HG02852 (cell line): ENCODE data around the gene TSPY10.
"Not testable (repeated sequence)": the region's sequence is repeated elsewhere in the genome, so short reads cannot be mapped to it uniquely, and the experiment has no call there.

Source experiments
- ATAC-seq: cut with Tn5 transposase; IDR thresholded peaks from one replicate; pipeline ENCODE4 v1.9.1; 2021; ENCODE audit warnings: mild to moderate bottlenecking, moderate library complexity; ENCODE audit not compliant: unreplicated experiment

The TSPY10 gene

DNA sequence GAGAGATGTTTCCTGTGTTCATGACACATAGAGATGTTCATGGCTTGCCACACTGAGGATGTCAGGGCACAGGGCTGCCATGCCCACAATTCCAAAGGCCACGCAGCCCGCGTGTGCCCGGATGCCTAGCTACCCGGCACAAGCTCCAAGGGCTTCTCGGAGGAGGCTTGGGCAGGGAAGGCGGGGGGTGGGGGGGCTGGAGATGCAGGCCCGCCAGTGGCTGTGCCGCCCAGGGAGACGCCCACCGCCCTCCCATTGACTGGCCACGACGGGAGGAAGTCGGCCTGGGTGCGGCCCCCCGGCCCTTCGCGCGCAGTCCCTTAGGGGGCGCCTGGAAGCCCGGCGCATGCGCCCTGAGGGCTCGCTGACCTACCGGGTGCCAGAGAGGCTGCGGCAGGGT, at the start of gene TSPY10:
Gene TSPY10 (plus strand): TSS at position 301 of the 400 bp plus-strand sequence. CDS start 46 bp downstream, at position 347.
- ATAC-seq: not testable (repeated sequence)

- ATAC-seq: not testable (repeated sequence)
Measured at GRCh38 chrY:9486967-9487366, 40.7 kb upstream of the TSPY10 start, which contains the start of gene TSPY9. Gene TSPY9, plus strand, starts transcription at chrY:9487267. Its CDS starts 46 bp downstream, at chrY:9487313.

GRCh38 chrY:9504396-9504795, 23.3 kb upstream of the TSPY10 start:
- not testable (repeated sequence) for ATAC-seq

DNA sequence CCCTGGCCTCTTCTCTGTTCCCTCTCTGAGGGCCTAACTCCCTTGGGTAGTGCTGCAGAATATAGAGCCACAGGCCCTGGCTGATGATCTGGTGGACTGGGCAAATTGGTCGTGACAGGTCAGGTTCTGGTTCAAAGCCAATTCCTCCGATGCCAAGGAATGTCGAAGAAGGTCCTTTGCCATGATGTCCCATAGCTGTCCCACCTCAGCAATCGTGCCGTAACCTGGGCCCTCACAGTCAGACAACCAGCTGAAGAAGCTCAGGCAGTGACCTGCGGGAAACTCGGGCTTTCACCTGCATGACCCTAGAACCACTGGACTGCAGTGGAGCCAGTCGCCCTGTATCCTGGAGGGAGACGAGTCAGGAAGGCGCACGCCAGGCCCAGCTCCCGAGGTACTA, 11.4 kb upstream of the TSPY10 start:
- ATAC-seq: not testable (repeated sequence)
